HepG2 (cell line): ENCODE data around the gene RBBP8NL. TPM values are rescaled to one million over a fixed set of nuclear protein-coding genes. Genes with fewer than 3 reads are reported as not detected.

Experiments
- ATF7 ChIP-seq, 2 experiments: fragments of 450-650 bp in 1 of 2; sonication (generic) in 1 of 2; formaldehyde crosslinking in 1 of 2; IDR thresholded peaks; 2 replicates each; pipeline versions ENCODE4 v1.4.0 to v1.6.1; 2016 to 2020; ENCODE audit warnings: antibody characterized with exemption in 1 of 2, mild to moderate bottlenecking in 1 of 2, missing genetic modification reagents in 1 of 2
- GABPA ChIP-seq, 2 experiments: IDR thresholded peaks; 2 replicates each; pipeline ENCODE4 v1.6.1; 2011 to 2016; ENCODE audit warnings: low read depth in 2 of 2, low read length in 1 of 2, missing biosample characterization in 1 of 2, missing genetic modification characterization in 1 of 2
- NBN ChIP-seq: fragments of 450-650 bp; conservative IDR thresholded peaks from 2 replicates; pipeline ENCODE4 v1.6.1; 2017
- SSRP1 ChIP-seq: IDR thresholded peaks from 2 replicates; pipeline ENCODE4 v1.6.1; 2016; ENCODE audit warnings: control low read depth
- ZBTB21 ChIP-seq: sonication (generic); formaldehyde crosslinking; IDR thresholded peaks from 2 replicates; pipeline ENCODE4 v1.4.0; 2020; ENCODE audit warnings: missing genetic modification reagents
- ZBTB8A ChIP-seq: sonication (generic); formaldehyde crosslinking; IDR thresholded peaks from 2 replicates; pipeline ENCODE4 v1.4.0; 2020; ENCODE audit warnings: mild to moderate bottlenecking, low read depth, missing genetic modification reagents, borderline replicate concordance
- ZNF12 ChIP-seq: sonication (generic); formaldehyde crosslinking; IDR thresholded peaks from 2 replicates; pipeline ENCODE4 v1.5.0; 2020; ENCODE audit warnings: missing genetic modification reagents
- ZNF430 ChIP-seq: sonication (generic); formaldehyde crosslinking; IDR thresholded peaks from 2 replicates; pipeline ENCODE4 v1.9.0; 2021; ENCODE audit warnings: mild to moderate bottlenecking, missing genetic modification reagents
- ZNF564 ChIP-seq: sonication (generic); formaldehyde crosslinking; IDR thresholded peaks from 2 replicates; pipeline ENCODE4 v1.8.1; 2023; ENCODE audit warnings: mild to moderate bottlenecking, missing genetic modification reagents
- ZNF577 ChIP-seq: sonication (generic); formaldehyde crosslinking; IDR thresholded peaks from 2 replicates; pipeline ENCODE4 v1.4.0; 2020; ENCODE audit warnings: mild to moderate bottlenecking, low read depth, missing genetic modification reagents, borderline replicate concordance
- ZNF879 ChIP-seq: sonication (generic); formaldehyde crosslinking; IDR thresholded peaks from 2 replicates; pipeline ENCODE4 v1.8.1; 2023; ENCODE audit warnings: missing genetic modification reagents
- polyA plus RNA-seq, 8 experiments: library from polyadenylated mRNA; depleted of rRNA in 3 of 8; stranded (reverse) in 7 of 8; unstranded in 1 of 8; fragments of >200 nt; fragmentation: Illumina TruSeq in 4 of 8; extraction: Trizol in 4 of 8; gene quantifications; 2 replicates each; pipeline versions ENCODE4 v1.2.1 to v1.2.3, GENCODE V29; 2011 to 2016; ENCODE audit warnings: low read depth in 4 of 8, missing spikeins in 1 of 8, mixed read lengths in 1 of 8; ENCODE audit not compliant: insufficient read depth in 1 of 8
- total RNA-seq, 5 experiments: library from RNA; depleted of rRNA; stranded (reverse); fragments of >200 nt; fragmentation: Illumina TruSeq; extraction: Trizol; gene quantifications; 2 replicates each; pipeline ENCODE4 v1.2.3, GENCODE V29; 2016; ENCODE audit warnings: low read depth in 1 of 5
- TF ChIP-seq, protein P1 (sequence below): sonication (generic); formaldehyde crosslinking; IDR thresholded peaks from 2 replicates; pipeline ENCODE4 v1.4.0; 2020; ENCODE audit warnings: missing genetic modification reagents
- TF ChIP-seq, protein P2 (sequence below): sonication (generic); formaldehyde crosslinking; IDR thresholded peaks from 2 replicates; pipeline ENCODE4 v1.4.0; 2020; ENCODE audit warnings: missing genetic modification reagents, borderline replicate concordance
- TF ChIP-seq, protein P3 (sequence below): sonication (generic); formaldehyde crosslinking; IDR thresholded peaks from 2 replicates; pipeline ENCODE4 v1.5.0; 2020; ENCODE audit warnings: mild to moderate bottlenecking, missing genetic modification reagents

RBBP8NL gene
- total and polyA plus RNA-seq, 2 of the 13 experiments (the other 11 are each of a cell fraction or from before 2014, with no cell fraction given) = 0.69 to 0.86 TPM

GRCh38 chr20:62367136-62367632, 60.2 kb downstream of the RBBP8NL start, which contains the start of gene LAMA5 (continued):
- TF ChIP-seq, protein P1, sequence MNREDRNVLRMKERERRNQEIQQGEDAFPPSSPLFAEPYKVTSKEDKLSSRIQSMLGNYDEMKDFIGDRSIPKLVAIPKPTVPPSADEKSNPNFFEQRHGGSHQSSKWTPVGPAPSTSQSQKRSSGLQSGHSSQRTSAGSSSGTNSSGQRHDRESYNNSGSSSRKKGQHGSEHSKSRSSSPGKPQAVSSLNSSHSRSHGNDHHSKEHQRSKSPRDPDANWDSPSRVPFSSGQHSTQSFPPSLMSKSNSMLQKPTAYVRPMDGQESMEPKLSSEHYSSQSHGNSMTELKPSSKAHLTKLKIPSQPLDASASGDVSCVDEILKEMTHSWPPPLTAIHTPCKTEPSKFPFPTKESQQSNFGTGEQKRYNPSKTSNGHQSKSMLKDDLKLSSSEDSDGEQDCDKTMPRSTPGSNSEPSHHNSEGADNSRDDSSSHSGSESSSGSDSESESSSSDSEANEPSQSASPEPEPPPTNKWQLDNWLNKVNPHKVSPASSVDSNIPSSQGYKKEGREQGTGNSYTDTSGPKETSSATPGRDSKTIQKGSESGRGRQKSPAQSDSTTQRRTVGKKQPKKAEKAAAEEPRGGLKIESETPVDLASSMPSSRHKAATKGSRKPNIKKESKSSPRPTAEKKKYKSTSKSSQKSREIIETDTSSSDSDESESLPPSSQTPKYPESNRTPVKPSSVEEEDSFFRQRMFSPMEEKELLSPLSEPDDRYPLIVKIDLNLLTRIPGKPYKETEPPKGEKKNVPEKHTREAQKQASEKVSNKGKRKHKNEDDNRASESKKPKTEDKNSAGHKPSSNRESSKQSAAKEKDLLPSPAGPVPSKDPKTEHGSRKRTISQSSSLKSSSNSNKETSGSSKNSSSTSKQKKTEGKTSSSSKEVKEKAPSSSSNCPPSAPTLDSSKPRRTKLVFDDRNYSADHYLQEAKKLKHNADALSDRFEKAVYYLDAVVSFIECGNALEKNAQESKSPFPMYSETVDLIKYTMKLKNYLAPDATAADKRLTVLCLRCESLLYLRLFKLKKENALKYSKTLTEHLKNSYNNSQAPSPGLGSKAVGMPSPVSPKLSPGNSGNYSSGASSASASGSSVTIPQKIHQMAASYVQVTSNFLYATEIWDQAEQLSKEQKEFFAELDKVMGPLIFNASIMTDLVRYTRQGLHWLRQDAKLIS = no peak
- no peak for TF ChIP-seq ZNF12
- TF ChIP-seq NBN = no peak
- no peak for TF ChIP-seq ZNF430
- TF ChIP-seq ATF7 (IDR thresholded peaks at IDR 0.05) = no peak
- no peak for TF ChIP-seq ATF7 (CRISPR knock-in tag; IDR thresholded peaks at IDR 0.05)
- TF ChIP-seq ZNF577 (CRISPR knock-in tag) = no peak
- no peak for TF ChIP-seq ZNF564 (CRISPR knock-in tag)
- TF ChIP-seq, protein P2, sequence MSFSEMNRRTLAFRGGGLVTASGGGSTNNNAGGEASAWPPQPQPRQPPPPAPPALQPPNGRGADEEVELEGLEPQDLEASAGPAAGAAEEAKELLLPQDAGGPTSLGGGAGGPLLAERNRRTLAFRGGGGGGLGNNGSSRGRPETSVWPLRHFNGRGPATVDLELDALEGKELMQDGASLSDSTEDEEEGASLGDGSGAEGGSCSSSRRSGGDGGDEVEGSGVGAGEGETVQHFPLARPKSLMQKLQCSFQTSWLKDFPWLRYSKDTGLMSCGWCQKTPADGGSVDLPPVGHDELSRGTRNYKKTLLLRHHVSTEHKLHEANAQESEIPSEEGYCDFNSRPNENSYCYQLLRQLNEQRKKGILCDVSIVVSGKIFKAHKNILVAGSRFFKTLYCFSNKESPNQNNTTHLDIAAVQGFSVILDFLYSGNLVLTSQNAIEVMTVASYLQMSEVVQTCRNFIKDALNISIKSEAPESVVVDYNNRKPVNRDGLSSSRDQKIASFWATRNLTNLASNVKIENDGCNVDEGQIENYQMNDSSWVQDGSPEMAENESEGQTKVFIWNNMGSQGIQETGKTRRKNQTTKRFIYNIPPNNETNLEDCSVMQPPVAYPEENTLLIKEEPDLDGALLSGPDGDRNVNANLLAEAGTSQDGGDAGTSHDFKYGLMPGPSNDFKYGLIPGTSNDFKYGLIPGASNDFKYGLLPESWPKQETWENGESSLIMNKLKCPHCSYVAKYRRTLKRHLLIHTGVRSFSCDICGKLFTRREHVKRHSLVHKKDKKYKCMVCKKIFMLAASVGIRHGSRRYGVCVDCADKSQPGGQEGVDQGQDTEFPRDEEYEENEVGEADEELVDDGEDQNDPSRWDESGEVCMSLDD (CRISPR knock-in tag) = no peak
- no peak for TF ChIP-seq SSRP1
- no peak for TF ChIP-seq ZBTB21 (CRISPR knock-in tag)
- TF ChIP-seq, protein P3, sequence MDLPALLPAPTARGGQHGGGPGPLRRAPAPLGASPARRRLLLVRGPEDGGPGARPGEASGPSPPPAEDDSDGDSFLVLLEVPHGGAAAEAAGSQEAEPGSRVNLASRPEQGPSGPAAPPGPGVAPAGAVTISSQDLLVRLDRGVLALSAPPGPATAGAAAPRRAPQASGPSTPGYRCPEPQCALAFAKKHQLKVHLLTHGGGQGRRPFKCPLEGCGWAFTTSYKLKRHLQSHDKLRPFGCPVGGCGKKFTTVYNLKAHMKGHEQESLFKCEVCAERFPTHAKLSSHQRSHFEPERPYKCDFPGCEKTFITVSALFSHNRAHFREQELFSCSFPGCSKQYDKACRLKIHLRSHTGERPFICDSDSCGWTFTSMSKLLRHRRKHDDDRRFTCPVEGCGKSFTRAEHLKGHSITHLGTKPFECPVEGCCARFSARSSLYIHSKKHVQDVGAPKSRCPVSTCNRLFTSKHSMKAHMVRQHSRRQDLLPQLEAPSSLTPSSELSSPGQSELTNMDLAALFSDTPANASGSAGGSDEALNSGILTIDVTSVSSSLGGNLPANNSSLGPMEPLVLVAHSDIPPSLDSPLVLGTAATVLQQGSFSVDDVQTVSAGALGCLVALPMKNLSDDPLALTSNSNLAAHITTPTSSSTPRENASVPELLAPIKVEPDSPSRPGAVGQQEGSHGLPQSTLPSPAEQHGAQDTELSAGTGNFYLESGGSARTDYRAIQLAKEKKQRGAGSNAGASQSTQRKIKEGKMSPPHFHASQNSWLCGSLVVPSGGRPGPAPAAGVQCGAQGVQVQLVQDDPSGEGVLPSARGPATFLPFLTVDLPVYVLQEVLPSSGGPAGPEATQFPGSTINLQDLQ (CRISPR knock-in tag) = no peak; the same call in 1 of the 2 replicates
- no peak for TF ChIP-seq GABPA (IDR thresholded peaks at IDR 0.05; ENCODE audit: low read depth, low read length)
- no peak for TF ChIP-seq GABPA (CRISPR knock-in tag; IDR thresholded peaks at IDR 0.05; ENCODE audit: low read depth)
- TF ChIP-seq ZBTB8A = no peak
- no peak for TF ChIP-seq ZNF879 (CRISPR knock-in tag)
